SJCRH30 (cell line): ENCODE data around the gene APP. TPM values are rescaled to one million over a fixed set of nuclear protein-coding genes. Genes with fewer than 3 reads are reported as not detected.

Experiments used
- DNase-seq, 2 experiments: peaks; one replicate each; pipeline ENCODE4 v3.0.0-alpha.2; 2015 to 2020
- H3K27ac ChIP-seq: fragments of 250-450 bp; sonication (Bioruptor Pico); 2 replicates; pipeline ENCODE4 v1.5.1; 2020; ENCODE audit warnings: mild to moderate bottlenecking, moderate library complexity
- H3K27me3 ChIP-seq: fragments of 250-450 bp; sonication (Bioruptor Pico); 2 replicates; pipeline ENCODE4 v1.5.1; 2020; ENCODE audit warnings: mild to moderate bottlenecking, moderate library complexity
- H3K36me3 ChIP-seq: fragments of 250-450 bp; sonication (Bioruptor Pico); 2 replicates; pipeline ENCODE4 v1.5.1; 2020; ENCODE audit warnings: mild to moderate bottlenecking, moderate library complexity
- H3K4me1 ChIP-seq: fragments of 250-450 bp; sonication (Bioruptor Pico); 2 replicates; pipeline ENCODE4 v1.5.1; 2020; ENCODE audit warnings: mild to moderate bottlenecking, moderate library complexity
- H3K4me3 ChIP-seq: fragments of 250-450 bp; sonication (Bioruptor Pico); 2 replicates; pipeline ENCODE4 v1.5.1; 2020; ENCODE audit warnings: mild to moderate bottlenecking, moderate library complexity
- H3K9me3 ChIP-seq: fragments of 250-450 bp; sonication (Bioruptor Pico); replicated peaks from 2 replicates; pipeline ENCODE4 v1.5.1; 2020; ENCODE audit warnings: mild to moderate bottlenecking, moderate library complexity
- total RNA-seq: library from RNA; depleted of rRNA; stranded (reverse); fragments of >200 nt; shearing (Covaris generic); gene quantifications from 2 replicates; pipeline ENCODE4 v1.2.3, GENCODE V29; 2014

Gene APP
- total RNA-seq, 1 experiment from 2014 or later = 399 TPM

DNA sequence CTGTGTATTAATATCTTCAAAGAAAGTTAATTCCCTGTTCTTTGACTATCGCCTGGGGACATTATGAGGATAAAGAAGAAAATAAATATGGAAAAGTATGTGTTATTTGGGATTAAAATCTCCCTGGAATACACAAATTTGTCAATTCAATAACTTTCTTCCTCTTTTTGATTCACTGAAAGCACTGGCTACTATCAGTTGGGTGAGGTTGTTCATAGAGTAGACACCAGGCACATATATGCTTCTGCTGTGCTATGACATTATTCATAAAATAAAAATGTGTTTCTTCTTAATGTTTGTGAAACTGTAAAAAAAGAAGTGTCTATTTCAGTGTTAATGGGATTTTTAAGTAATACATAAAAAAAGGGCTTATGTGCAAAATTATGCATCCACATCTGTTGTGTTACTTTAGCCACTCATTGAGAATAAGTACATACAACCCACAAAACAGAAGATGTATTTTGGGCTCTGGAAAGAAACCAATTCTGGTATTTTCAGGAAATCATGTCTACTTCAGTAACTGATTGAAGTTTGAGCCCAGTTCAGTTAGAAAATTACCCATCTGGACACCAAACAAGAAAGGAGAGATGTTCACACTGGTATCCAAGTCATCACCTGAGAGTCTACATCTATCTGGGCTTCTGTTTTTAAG is 266.4 kb downstream of the APP start:
- DNase-seq = no peak
- Histone ChIP-seq H3K27me3 (no peaks in the 10 kb centered on the region), H3K4me3 (no peak overlapping the region), H3K9me3 (no peaks in the 10 kb centered on the region), H3K4me1 (peaks cover 12% of the 10 kb centered on the region), H3K27ac (peak overlapping the region; percentile 6; the same call in 1 of the 2 replicates), H3K36me3 (peaks cover 53% of the 10 kb centered on the region)

DNA sequence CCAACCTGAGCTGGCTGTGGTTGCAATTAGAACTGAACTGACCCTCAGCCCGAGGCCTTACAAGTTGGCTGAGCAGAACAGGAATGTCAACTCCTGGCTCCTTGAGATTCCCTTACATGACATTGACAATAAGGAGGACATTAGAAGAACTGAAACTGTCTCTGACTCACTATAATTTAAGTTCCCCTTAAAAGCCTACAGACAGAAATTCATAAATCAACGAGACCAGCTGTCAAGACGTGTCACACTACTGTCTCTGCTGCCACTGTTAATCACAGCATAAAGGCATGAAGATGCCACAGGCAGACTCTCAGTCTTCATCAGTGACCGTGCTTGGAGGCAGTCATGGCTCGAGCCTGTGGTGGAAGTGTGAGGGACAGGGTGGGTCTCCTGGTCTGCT is 267.0 kb downstream of the APP start:
- Histone ChIP-seq H3K9me3 (no peaks in the 10 kb centered on the region), H3K27me3 (no peaks in the 10 kb centered on the region), H3K36me3 (peaks cover 58% of the 10 kb centered on the region), H3K4me1 (peaks cover 12% of the 10 kb centered on the region), H3K4me3 (no peak overlapping the region), H3K27ac (peak overlapping the region; percentile 6)
- DNase-seq = peak; percentile 41 to 58

DNA sequence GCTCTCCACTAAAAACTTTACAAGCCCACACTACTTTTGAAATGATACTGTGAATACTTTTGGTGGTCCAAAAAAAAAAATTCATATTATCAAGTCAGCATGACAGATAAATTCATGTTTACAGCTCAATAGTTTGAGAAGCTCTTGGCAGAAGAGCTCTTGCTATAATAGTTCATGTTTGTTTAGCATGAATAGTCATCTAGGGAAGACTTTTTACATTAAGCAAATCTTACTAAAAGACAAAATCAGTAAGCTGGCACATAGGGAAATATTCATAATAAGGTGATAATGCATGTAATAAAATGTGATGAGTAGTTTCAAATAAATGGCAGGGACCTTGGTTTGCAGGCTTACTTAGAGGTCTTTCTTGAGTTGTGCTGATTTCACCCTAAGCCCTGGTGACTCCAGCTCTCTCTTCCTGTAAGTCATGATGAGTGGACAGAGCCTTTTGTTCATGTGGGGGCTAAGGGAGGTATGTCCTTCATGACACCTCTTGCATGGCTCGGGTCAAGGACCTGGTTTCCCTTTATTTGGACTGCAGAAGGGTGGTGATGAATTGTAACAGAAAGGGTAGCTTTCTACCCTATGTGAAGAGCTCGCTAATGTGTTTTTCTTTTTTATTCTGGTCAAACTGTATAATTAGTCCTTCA is 269.1 kb downstream of the APP start:
- DNase-seq = no peak
- Histone ChIP-seq H3K4me3 (no peak overlapping the region), H3K4me1 (peaks cover 12% of the 10 kb centered on the region), H3K27me3 (no peaks in the 10 kb centered on the region), H3K36me3 (peaks cover 62% of the 10 kb centered on the region), H3K9me3 (no peaks in the 10 kb centered on the region), H3K27ac (no peak overlapping the region)

DNA sequence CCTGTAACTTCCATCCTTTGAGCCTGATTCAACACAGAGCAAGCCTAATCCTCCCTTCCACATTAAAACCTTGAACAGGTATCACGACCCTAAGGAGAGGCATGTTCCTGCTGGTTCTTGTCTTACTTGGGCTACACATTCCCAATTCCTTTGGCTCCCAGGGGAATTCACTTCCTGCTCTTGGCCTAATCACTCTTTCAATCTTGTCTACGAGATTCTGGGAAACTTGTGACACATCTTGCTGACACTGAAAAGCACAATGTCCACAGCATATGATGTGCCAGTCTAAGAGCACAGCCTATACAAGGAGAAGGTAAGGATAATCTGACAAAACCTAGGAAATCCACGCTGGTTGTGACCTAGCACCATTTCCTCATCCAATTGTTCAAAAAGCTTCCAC is 271.9 kb downstream of the APP start:
- H3K4me1 ChIP-seq = peaks cover 4% of the 10 kb centered on the region
- peak in 1 of 2 experiments; percentile 24 for DNase-seq
- no peaks in the 10 kb centered on the region for H3K9me3 ChIP-seq
- H3K27ac ChIP-seq = no peak overlapping the region
- no peaks in the 10 kb centered on the region for H3K27me3 ChIP-seq
- no peak overlapping the region for H3K4me3 ChIP-seq
- H3K36me3 ChIP-seq = peaks cover 65% of the 10 kb centered on the region

DNA sequence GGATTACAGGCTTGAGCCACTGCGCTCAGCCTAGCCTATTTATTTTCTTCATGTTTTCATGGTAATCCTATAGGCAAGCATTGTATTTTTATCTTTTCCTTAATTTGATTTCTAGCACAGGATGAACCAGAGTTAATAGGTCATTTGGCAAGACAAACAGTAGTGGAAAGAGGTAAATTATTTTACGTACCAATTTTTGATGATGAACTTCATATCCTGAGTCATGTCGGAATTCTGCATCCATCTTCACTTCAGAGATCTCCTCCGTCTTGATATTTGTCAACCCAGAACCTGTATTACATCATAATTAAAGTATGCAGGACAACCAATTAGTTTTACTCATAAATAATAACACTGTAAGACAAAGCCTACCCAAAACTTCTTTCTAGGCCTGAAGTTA is 273.2 kb downstream of the APP start:
- Histone ChIP-seq H3K4me3 (no peak overlapping the region), H3K27ac (no peak overlapping the region), H3K27me3 (no peaks in the 10 kb centered on the region), H3K4me1 (no peaks in the 10 kb centered on the region), H3K36me3 (peaks cover 72% of the 10 kb centered on the region), H3K9me3 (no peaks in the 10 kb centered on the region)
- no peak for DNase-seq

DNA sequence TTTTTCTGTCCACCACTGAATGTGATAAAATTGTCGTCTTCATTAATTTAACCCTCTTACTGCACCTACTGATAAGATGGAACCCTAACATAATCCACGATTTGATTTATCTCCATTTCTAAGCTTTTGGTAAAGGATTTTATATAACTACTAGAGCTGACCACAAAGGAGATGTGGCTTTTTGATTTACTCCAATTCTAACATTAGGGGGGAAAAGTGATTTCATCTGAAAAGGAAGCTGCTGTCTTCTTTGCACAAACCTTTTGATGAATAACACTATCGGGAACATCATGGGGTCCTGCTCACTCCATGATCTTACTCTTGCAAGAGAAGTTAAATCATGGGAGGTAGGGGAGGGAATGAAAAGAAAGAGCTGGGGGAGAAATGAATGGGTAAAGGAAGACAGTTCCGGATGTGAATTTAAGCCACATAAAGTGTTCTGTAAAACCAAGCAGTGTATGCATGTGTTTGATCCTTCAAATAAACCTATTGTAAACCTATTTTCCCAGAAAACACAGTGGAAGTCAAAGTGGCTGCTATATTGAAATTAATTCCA is 274.0 kb downstream of the APP start:
- Histone ChIP-seq H3K27me3 (no peaks in the 10 kb centered on the region), H3K4me3 (no peak overlapping the region), H3K9me3 (no peaks in the 10 kb centered on the region), H3K27ac (no peak overlapping the region), H3K36me3 (peaks cover 79% of the 10 kb centered on the region), H3K4me1 (no peaks in the 10 kb centered on the region)
- no peak for DNase-seq

DNA sequence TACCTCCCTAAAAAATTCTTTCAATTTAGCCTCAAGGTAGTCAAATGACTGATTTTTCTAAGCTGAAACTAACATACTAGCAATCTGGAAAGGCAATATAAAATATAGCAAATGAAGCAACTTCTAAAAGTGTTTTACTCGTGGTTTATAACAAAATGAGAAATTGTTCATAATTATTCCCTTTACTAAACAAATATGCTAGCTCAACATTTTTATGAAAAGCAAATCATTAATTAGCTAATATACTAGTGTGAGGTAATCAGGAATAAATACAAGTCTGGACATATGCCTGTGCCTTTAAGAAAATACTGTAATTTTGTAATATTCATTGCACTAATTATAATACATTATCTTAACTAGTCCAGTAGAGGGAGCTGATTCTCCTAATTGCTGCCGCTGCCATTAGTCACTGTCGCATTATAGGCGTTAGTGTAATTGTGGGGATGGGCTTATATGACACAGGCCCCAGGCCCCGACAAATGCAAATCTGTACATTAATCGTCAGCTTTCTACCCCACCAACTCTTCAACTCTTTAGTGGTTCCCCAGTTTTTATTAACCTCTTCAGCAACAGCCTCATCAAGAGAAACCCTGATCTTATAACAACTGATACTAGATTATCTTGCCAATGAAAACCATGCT is 274.9 kb downstream of the APP start:
- Histone ChIP-seq H3K9me3 (no peaks in the 10 kb centered on the region), H3K27ac (no peak overlapping the region), H3K27me3 (no peaks in the 10 kb centered on the region), H3K4me1 (no peaks in the 10 kb centered on the region), H3K36me3 (peaks cover 84% of the 10 kb centered on the region), H3K4me3 (no peak overlapping the region)
- peak in 1 of 2 experiments; percentile 54 for DNase-seq

DNA sequence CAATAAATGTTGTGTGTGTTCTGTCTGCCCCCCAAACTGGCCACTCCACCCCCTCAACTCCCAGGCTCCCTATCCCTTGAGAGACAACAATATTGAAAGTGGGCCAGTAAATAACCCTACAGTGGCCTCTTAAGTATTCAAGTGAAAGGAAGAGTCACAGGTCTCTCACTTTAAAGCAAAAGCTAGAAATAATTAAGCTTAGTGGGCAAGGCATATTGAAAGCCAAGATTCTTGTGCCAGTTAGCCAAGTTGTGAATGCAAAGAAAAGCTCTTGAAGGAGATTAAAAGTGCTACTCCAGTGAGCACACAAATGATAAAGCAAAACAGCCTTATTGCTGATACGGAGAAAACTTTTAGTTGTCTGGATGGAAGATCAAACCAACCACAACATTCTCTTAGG is 277.4 kb downstream of the APP start:
- no peak overlapping the region for H3K27ac ChIP-seq
- no peaks in the 10 kb centered on the region for H3K4me1 ChIP-seq
- peaks cover 86% of the 10 kb centered on the region for H3K36me3 ChIP-seq
- no peak for DNase-seq
- no peaks in the 10 kb centered on the region for H3K27me3 ChIP-seq
- no peaks in the 10 kb centered on the region for H3K9me3 ChIP-seq
- H3K4me3 ChIP-seq = no peak overlapping the region

DNA sequence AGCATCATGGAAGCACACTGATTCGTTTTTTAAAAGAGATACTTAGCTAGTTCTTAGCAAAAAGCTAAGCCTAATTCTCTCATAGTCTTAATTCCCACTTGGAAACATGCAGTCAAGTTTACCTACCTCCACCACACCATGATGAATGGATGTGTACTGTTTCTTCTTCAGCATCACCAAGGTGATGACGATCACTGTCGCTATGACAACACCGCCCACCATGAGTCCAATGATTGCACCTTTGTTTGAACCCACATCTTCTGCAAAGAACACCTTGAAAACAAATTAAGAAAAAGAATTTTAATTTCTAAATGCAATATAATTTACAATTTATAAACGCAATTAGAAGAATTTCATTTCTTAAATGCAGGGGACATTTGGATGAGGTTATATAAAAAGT is 279.0 kb downstream of the APP start:
- Histone ChIP-seq H3K4me3 (no peak overlapping the region), H3K4me1 (no peaks in the 10 kb centered on the region), H3K27me3 (no peaks in the 10 kb centered on the region), H3K36me3 (peaks cover 90% of the 10 kb centered on the region), H3K27ac (no peak overlapping the region), H3K9me3 (no peaks in the 10 kb centered on the region)
- DNase-seq = no peak

DNA sequence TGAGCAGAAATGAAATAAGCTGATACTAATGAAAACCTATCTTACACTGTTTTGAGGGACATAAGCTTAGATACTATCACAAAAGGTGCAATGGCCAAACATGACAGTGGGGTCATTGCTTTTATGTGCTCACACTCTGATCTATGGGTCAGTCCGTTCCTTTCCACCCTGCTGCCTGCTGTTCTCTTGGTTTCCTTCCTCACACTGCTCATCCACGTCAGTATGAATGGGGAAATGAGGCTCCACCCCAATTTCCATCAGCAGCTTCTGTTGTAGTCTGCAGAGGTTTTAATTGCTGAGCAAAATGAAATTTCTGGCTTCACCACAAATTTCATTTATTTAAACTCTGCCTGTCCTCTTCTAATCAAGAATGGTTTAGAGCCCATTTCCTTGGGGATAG is 280.6 kb downstream of the APP start:
- Histone ChIP-seq H3K36me3 (peaks cover 89% of the 10 kb centered on the region), H3K27me3 (no peaks in the 10 kb centered on the region), H3K4me3 (no peak overlapping the region), H3K9me3 (no peaks in the 10 kb centered on the region), H3K4me1 (no peaks in the 10 kb centered on the region), H3K27ac (no peak overlapping the region)
- no peak for DNase-seq

DNA sequence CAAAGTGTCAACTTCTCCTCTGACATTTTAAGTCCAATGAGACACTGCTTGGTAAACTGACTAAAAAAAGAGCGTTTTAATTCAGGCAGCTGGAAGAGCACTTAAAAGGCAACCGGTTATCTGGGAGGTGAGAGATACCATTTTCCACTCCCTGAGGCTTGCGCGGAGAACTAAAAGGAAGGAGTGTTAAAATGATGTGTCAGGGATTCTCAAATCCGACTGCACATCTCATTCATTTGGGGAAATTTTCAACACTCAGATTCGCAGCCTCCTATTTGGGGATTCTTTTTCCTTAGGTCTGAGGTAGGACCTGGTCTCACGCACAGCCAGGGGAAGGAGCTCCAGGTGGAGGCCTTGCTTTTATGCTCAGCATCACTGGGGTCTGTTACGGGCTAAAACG is 281.9 kb downstream of the APP start:
- H3K36me3 ChIP-seq = peaks cover 88% of the 10 kb centered on the region
- DNase-seq = no peak
- no peaks in the 10 kb centered on the region for H3K9me3 ChIP-seq
- H3K4me1 ChIP-seq = no peaks in the 10 kb centered on the region
- H3K4me3 ChIP-seq = no peak overlapping the region
- H3K27ac ChIP-seq = no peak overlapping the region
- H3K27me3 ChIP-seq = no peaks in the 10 kb centered on the region

DNA sequence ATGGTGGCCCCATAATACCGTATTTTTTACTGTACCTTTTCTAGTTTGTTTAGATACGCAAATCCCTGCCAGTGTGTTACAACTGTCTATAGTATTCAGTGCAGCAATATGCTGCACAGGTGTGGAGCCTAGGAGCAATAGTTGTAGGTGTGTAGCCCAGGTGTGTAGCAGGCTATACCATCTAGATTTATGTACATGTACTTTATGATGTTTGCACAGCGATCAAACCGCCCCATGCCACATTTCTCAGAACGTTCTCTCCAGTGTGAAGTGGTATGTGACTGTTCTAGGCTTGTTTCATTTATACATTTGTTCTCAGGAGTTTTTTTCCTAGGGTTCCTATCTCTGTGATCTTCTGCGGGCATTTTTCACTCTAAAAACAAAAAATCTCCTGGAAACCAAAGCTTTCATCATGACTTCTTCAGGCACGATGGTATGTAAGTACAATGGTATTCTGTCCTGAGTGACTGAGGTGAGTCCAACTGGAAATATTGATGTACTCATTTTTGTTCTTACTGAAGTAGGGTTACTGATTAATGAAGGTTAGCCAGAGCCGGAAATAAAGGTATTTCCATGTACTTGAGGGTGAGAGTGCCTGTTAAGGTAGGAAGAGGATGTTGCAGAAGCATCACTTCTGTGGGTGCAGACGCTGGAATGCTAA is 282.8 kb downstream of the APP start:
- no peaks in the 10 kb centered on the region for H3K4me1 ChIP-seq
- H3K9me3 ChIP-seq = no peaks in the 10 kb centered on the region
- H3K27me3 ChIP-seq = no peaks in the 10 kb centered on the region
- H3K4me3 ChIP-seq = no peak overlapping the region
- no peak overlapping the region for H3K27ac ChIP-seq
- DNase-seq = no peak
- H3K36me3 ChIP-seq = peaks cover 84% of the 10 kb centered on the region

DNA sequence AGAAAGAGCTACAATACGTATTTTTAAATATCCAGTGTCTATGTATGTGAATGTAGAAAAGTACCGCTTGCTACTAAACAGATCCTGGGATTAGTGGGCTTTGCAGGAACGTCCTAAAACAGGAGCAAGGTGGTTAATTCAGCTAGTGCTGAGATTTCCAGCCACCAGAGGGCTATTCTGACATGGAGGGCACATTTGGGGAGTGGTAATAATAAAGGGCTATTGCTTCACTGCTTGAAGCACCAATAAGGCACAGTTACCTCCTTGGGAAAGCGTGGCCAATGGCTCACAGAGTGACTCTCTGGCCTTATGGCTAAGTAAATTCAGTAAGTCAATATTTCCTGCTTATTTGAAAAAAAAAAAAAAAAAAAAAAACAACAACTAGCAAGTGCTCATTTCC is 283.4 kb downstream of the APP start:
- Histone ChIP-seq H3K4me1 (no peaks in the 10 kb centered on the region), H3K4me3 (no peak overlapping the region), H3K27me3 (no peaks in the 10 kb centered on the region), H3K36me3 (peaks cover 84% of the 10 kb centered on the region), H3K9me3 (no peaks in the 10 kb centered on the region), H3K27ac (no peak overlapping the region)
- peak in 1 of 2 experiments; percentile 28 for DNase-seq

DNA sequence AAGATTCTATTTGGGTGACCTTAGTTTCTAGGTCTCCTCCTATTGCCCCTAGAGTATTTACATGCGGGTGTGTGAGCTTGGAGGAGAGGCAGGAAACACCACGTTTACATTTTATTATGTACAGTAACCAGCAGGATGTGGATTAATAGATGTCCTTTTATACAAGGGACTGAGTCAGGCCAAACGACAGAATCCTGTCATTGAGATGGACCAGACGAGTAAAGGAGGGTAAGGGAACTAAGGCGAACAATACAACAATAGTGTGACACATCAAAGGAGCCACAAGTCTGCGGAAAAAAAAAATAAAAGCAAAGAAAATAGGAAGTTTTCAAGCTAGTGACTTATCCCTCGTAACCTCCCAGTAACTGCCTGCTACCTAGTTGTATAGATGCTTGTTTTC is 284.7 kb downstream of the APP start:
- Histone ChIP-seq H3K4me3 (no peak overlapping the region), H3K4me1 (no peaks in the 10 kb centered on the region), H3K27ac (no peak overlapping the region), H3K27me3 (no peaks in the 10 kb centered on the region), H3K36me3 (peaks cover 84% of the 10 kb centered on the region), H3K9me3 (no peaks in the 10 kb centered on the region)
- no peak for DNase-seq

DNA sequence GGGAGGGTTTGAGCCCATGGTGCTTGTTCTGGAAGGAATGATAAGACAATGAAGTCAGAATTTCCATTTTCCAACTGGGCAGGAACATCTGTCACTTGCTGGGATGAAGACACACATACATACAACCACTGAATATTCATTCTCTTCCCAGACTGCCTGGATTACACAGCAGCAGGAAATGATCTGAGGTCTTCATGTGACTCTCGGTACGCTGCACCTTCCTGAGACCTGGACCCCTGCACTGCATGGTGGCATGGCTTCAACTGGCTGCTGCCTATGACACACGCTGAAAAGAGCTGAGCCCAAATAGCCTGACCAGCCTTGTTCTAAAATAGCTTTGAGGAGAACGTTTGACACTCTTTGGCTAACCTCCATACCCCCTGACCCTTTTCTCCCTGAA is 285.2 kb downstream of the APP start:
- no peak for DNase-seq
- no peaks in the 10 kb centered on the region for H3K27me3 ChIP-seq
- no peaks in the 10 kb centered on the region for H3K9me3 ChIP-seq
- peaks cover 84% of the 10 kb centered on the region for H3K36me3 ChIP-seq
- H3K4me1 ChIP-seq = no peaks in the 10 kb centered on the region
- H3K27ac ChIP-seq = no peak overlapping the region
- no peak overlapping the region for H3K4me3 ChIP-seq
